ENCODE measurements around the gene CLEC2D. TPM values are rescaled to one million over a fixed set of nuclear protein-coding genes. Genes with fewer than 3 reads are reported as not detected.

CLEC2D gene
- total RNA-seq, 1 experiment from 2014 or later: 32.6 TPM

DNA sequence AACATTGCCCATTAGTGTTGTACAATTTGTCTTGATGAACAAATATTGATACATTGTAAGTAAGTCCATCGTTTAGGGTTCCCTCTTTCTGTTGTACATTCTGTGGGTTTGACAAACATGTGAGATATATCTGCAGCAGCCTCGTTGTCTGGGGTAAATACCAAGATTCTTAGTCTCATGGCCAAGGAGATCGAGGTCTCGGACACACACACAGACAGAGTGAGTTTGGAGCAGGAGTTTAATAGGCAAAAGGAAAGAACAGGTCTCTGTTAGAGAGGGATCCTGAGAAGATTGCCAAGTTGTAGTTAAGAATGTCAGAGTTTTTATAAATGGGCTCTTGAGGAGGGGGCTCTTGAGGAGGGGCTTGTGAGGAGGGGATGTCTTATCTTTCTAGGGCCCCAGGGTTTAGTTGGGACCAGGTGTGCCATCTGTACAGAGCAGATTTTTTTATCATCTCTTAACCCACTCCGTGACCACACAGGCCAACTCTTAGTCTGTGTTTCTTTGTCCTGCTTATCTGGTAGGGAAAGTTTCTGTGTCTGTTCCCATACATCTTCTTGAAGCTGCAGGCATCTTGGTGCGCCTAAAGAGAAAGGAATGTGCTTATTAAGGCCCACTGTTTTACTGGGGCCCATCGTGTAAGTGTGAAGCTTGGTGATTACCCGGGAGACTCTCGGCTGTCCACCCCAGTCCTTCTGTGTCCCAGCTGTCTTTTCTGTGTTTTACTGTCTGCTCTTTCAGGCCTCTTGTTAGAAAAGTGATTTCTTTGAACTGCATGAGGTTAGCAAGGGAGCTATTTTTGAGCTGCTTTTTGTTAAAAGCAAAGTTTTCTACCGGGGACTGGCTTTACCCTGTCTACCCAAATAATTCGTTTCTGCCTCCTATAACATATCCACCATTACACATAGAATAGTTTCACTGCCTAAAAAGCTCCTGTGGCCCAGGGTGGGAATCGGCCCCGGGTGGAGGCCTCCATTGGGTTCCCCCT is 22.4 kb upstream of the CLEC2D start:
- no peaks in the 10 kb centered on the region for H4K20me1 ChIP-seq (ENCODE audit: insufficient read depth)
- peak in 1 of 2 experiments; percentile 57 for DNase-seq
- H3K4me1 ChIP-seq (replicated peaks; ENCODE audit: insufficient read depth): peaks cover 31% of the 10 kb centered on the region
- no peaks in the 10 kb centered on the region for H3K9me2 ChIP-seq (ENCODE audit: insufficient read depth)
- intact Hi-C loops (cut with micrococcal nuclease; ENCODE audit: unreplicated experiment): loop anchor here (5.0 kb wide), 1 partner anchor 60 kb away; no protein-coding TSS in a partner anchor
- H3K27me3 ChIP-seq (ENCODE audit: insufficient read depth, low read depth): no peaks in the 10 kb centered on the region
- H3K79me2 ChIP-seq (ENCODE audit: low read depth): peaks cover 33% of the 10 kb centered on the region
- H3K9me3 ChIP-seq (ENCODE audit: insufficient read depth, low read depth): peaks cover 9% of the 10 kb centered on the region; the same call in 1 of the 2 replicates
- CTCF ChIA-PET: interaction anchor here (0.5 to 1.7 kb wide), 5 partner anchors 9 to 556 kb away, joined by 4 to 7 read pairs (median 4); no protein-coding TSS in a partner anchor
- peak overlapping the region; percentile 81 for H3K4me3 ChIP-seq
- peak overlapping the region; percentile 85 for H2AFZ ChIP-seq
- peak overlapping the region; percentile 88 for H3K27ac ChIP-seq
- TSS peak; percentile 86 for BruUV-seq (replicated peaks)
- peak overlapping the region; percentile 96 for H3K4me2 ChIP-seq
- POLR2A ChIA-PET (ENCODE audit: unreplicated experiment): interaction anchor here (0.7 to 1.4 kb wide), 5 partner anchors 8 to 1076 kb away, joined by 3 to 12 read pairs (median 4); partner anchors contain the start of gene YBX3
- no peak for TF ChIP-seq EZH2 (IDR thresholded peaks at IDR 0.05; ENCODE audit: low read depth)
- TF ChIP-seq, protein P1, sequence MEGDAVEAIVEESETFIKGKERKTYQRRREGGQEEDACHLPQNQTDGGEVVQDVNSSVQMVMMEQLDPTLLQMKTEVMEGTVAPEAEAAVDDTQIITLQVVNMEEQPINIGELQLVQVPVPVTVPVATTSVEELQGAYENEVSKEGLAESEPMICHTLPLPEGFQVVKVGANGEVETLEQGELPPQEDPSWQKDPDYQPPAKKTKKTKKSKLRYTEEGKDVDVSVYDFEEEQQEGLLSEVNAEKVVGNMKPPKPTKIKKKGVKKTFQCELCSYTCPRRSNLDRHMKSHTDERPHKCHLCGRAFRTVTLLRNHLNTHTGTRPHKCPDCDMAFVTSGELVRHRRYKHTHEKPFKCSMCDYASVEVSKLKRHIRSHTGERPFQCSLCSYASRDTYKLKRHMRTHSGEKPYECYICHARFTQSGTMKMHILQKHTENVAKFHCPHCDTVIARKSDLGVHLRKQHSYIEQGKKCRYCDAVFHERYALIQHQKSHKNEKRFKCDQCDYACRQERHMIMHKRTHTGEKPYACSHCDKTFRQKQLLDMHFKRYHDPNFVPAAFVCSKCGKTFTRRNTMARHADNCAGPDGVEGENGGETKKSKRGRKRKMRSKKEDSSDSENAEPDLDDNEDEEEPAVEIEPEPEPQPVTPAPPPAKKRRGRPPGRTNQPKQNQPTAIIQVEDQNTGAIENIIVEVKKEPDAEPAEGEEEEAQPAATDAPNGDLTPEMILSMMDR (conservative IDR thresholded peaks at IDR 0.05): no peak
- peaks cover 9% of the 10 kb centered on the region; the same call in 1 of the 2 replicates for H3K36me3 ChIP-seq (ENCODE audit: low read depth)
- H3F3A ChIP-seq (ENCODE audit: insufficient read depth, low read depth): peaks cover 56% of the 10 kb centered on the region

DNA sequence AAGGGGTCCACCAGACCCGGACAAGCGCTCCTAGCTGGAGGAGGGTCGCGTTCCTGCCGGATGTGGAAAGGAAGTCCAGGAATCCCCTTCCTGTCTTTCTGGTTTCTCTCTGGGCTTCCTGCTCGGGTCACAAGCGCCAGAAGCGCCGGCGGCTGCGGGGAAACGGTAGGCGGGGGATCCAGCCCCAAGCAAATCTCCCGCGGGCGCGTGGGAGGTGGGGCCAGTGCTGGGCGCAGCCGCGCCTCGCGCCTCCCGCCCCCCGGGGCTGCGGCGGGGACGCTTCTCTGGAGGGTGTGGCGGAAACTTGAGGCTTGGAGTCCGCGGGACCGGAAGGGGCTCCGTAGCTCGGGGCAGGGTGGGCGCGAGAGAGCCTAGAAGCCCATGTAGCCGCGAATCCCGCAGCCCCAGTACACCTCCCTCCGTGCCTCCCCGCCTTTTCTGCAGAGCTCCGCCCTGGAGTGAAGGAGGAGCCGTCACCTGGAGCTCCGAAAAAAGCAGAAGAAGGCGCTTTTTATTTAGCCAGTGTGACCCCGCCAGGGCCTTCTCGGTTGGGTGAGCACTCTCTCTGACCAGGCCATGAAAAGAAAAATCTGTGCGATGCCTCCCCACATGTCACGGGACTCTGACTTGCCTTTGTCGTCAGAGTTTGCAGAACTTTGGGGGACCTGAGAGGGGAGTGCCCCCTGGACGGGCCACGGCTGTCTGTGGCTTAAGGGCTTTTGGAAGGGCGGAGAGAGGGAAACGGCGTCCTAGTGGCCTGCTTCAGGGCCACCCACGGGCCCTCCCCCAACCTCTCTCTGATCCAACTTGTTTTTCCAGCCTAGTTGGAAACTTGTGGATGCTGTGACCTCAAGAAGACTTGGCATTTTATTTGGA is 21.4 kb upstream of the CLEC2D start:
- H3F3A ChIP-seq (ENCODE audit: insufficient read depth, low read depth): peaks cover 57% of the 10 kb centered on the region
- ChIA-PET POLR2A (ENCODE audit: unreplicated experiment) (interaction anchor here (0.6 to 1.4 kb wide), 8 partner anchors 14 to 1075 kb away, joined by 3 to 12 read pairs (median 8); partner anchors contain the start of genes OLR1 and YBX3), CTCF (interaction anchor here (0.5 to 1.7 kb wide), 4 partner anchors 10 to 555 kb away, joined by 4 to 7 read pairs (median 4); no protein-coding TSS in a partner anchor)
- peaks cover 10% of the 10 kb centered on the region; the same call in 1 of the 2 replicates for H3K9me3 ChIP-seq (ENCODE audit: insufficient read depth, low read depth)
- no peaks in the 10 kb centered on the region for H4K20me1 ChIP-seq (ENCODE audit: insufficient read depth)
- BruUV-seq (replicated peaks): no TSS peak
- H3K27ac ChIP-seq: peak overlapping the region; percentile 88
- peak; percentile 85 to 97 for DNase-seq
- H3K27me3 ChIP-seq (ENCODE audit: insufficient read depth, low read depth): no peaks in the 10 kb centered on the region
- H3K4me1 ChIP-seq (replicated peaks; ENCODE audit: insufficient read depth): peaks cover 40% of the 10 kb centered on the region
- H3K4me3 ChIP-seq: peak overlapping the region; percentile 81
- intact Hi-C loops (cut with micrococcal nuclease; ENCODE audit: unreplicated experiment): loop anchor here (1.0 to 5.0 kb wide), 6 partner anchors 14 to 100 kb away; no protein-coding TSS in a partner anchor
- TF ChIP-seq, protein P1 (conservative IDR thresholded peaks at IDR 0.05): 0 out of 2 replicates have a peak, but pooled peaks have one; percentile 10
- TF ChIP-seq EZH2 (IDR thresholded peaks at IDR 0.05; ENCODE audit: low read depth): no peak
- H3K36me3 ChIP-seq (ENCODE audit: low read depth): peaks cover 10% of the 10 kb centered on the region; the same call in 1 of the 2 replicates
- H2AFZ ChIP-seq: peak overlapping the region; percentile 85
- H3K79me2 ChIP-seq (ENCODE audit: low read depth): peaks cover 43% of the 10 kb centered on the region
- peak overlapping the region; percentile 96 for H3K4me2 ChIP-seq
- H3K9me2 ChIP-seq (ENCODE audit: insufficient read depth): no peaks in the 10 kb centered on the region

Measured in PC-9 (cell line).